HepG2 (cell line): ENCODE results near the gene CCL17. TPM values are rescaled to one million over a fixed set of nuclear protein-coding genes. Genes with fewer than 3 reads are reported as not detected.

Source experiments
- ATAC-seq: fragments of 200-7000 bp; cut with Tn5 transposase; 3 replicates; pipeline ENCODE4 v1.9.1; 2020; ENCODE audit warnings: mild to moderate bottlenecking, moderate library complexity
- BruUV-seq: library from RNA; stranded (reverse); fragments of 400-500 nt; replicated peaks from 2 replicates; lab custom pipeline; 2021; lab: Mats Ljungman, UMichigan
- CTCF ChIA-PET: fragments of 300-600 bp; formaldehyde crosslinking; extraction: SDS; loops from one replicate; lab custom pipeline; 2021; ENCODE audit warnings: low total read pairs, inconsistent platforms, low intra/inter-chr PET ratio; lab: Yijun Ruan, JAX
- POLR2A ChIA-PET: fragments of 350-600 bp; sonication (Branson Sonifier 250); formaldehyde crosslinking; loops from one replicate; lab custom pipeline; 2020; ENCODE audit warnings: antibody characterized with exemption, inconsistent platforms; lab: Yijun Ruan, JAX
- DNase-seq: peaks from one replicate; pipeline ENCODE4 v3.0.0-alpha.2; 2015; ENCODE audit warnings: low spot score
- FAIRE-seq: peaks from 3 replicates; lab custom pipeline; 2011; peaks lifted over from hg19 to GRCh38; lab: Jason Lieb, UNC
- H2AFZ ChIP-seq: one replicate; pipeline ENCODE4 v1.6.1; 2011; ENCODE audit warnings: low read length, inconsistent platforms
- H3K27ac ChIP-seq: fragments of 300-600 bp; 3 replicates; pipeline ENCODE4 v1.8.0; 2011; ENCODE audit warnings: mixed run types, mild to moderate bottlenecking, mixed read lengths, low read length, inconsistent platforms; ENCODE audit not compliant: insufficient read depth; ENCODE audit errors: extremely low read length
- H3K27me3 ChIP-seq, 2 experiments: fragments of 200-600 bp in 1 of 2; 2 replicates in 1 of 2; 3 replicates in 1 of 2; pipeline versions ENCODE4 v1.6.0 to v1.8.0; 2011; ENCODE audit warnings: low read length in 2 of 2, mild to moderate bottlenecking in 2 of 2, moderate library complexity in 2 of 2, inconsistent platforms in 1 of 2; ENCODE audit not compliant: insufficient read depth in 2 of 2, control insufficient read depth in 1 of 2
- H3K36me3 ChIP-seq, 2 experiments: fragments of 200-600 bp in 1 of 2; replicated peaks in 1 of 2; 2 replicates in 1 of 2; 3 replicates in 1 of 2; pipeline versions ENCODE4 v1.5.1 to v1.8.0; 2011; ENCODE audit warnings: low read length in 2 of 2, inconsistent platforms in 1 of 2; ENCODE audit not compliant: insufficient read depth in 2 of 2, control insufficient read depth in 1 of 2
- H3K4me1 ChIP-seq: 2 replicates; pipeline ENCODE4 v1.5.1; 2012; ENCODE audit warnings: low read length, inconsistent platforms; ENCODE audit not compliant: insufficient read depth
- H3K4me2 ChIP-seq: 2 replicates; pipeline ENCODE4 v1.6.0; 2011; ENCODE audit warnings: low read depth, low read length, inconsistent platforms
- H3K4me3 ChIP-seq, 3 experiments: fragments of 200-600 bp in 1 of 3; sonication (generic), shearing (Covaris generic) in 1 of 3; replicated peaks in 1 of 3; 2 replicates each; pipeline ENCODE4 v1.5.1; 2011 to 2016; ENCODE audit warnings: low read length in 3 of 3, inconsistent platforms in 2 of 3, low read depth in 2 of 3, mild to moderate bottlenecking in 2 of 3, control low read depth in 1 of 3, mixed read lengths in 1 of 3; ENCODE audit not compliant: insufficient read depth in 1 of 3
- H3K79me2 ChIP-seq: one replicate; pipeline ENCODE4 v1.6.1; 2011; ENCODE audit warnings: low read length, inconsistent platforms; ENCODE audit not compliant: insufficient read depth
- H3K9ac ChIP-seq: 2 replicates; pipeline ENCODE4 v1.6.0; 2011; ENCODE audit warnings: mild to moderate bottlenecking, low read depth, low read length, inconsistent platforms; ENCODE audit not compliant: insufficient read depth
- H3K9me3 ChIP-seq: 2 replicates; pipeline ENCODE4 v1.5.1; 2012; ENCODE audit warnings: mild to moderate bottlenecking, low read length
- H4K20me1 ChIP-seq: 2 replicates; pipeline ENCODE4 v1.6.0; 2011; ENCODE audit warnings: inconsistent platforms, mild to moderate bottlenecking, low read length, moderate library complexity; ENCODE audit not compliant: insufficient read depth
- ARNT ChIP-seq: fragments of 450-650 bp; IDR thresholded peaks from 2 replicates; pipeline ENCODE4 v1.6.1; 2017
- ATF7 ChIP-seq, 2 experiments: fragments of 450-650 bp in 1 of 2; sonication (generic) in 1 of 2; formaldehyde crosslinking in 1 of 2; IDR thresholded peaks; 2 replicates each; pipeline versions ENCODE4 v1.4.0 to v1.6.1; 2016 to 2020; ENCODE audit warnings: antibody characterized with exemption in 1 of 2, mild to moderate bottlenecking in 1 of 2, missing genetic modification reagents in 1 of 2
- CC2D1A ChIP-seq: sonication (generic); formaldehyde crosslinking; IDR thresholded peaks from 2 replicates; pipeline ENCODE4 v1.8.1; 2023; ENCODE audit warnings: mild to moderate bottlenecking, missing genetic modification reagents
- CTCF ChIP-seq: sonication (generic); formaldehyde crosslinking; IDR thresholded peaks from 2 replicates; pipeline ENCODE4 v1.5.0; 2020; ENCODE audit warnings: mild to moderate bottlenecking, missing genetic modification reagents, moderate library complexity
- HNF4G ChIP-seq, 2 experiments: sonication (generic) in 1 of 2; formaldehyde crosslinking in 1 of 2; IDR thresholded peaks; 2 replicates each; pipeline versions ENCODE4 v1.4.0 to v1.6.1; 2011 to 2020; ENCODE audit warnings: borderline replicate concordance in 2 of 2, low read depth in 2 of 2, mild to moderate bottlenecking in 2 of 2, low read length in 1 of 2, missing genetic modification reagents in 1 of 2, moderate library complexity in 1 of 2
- HOXA9 ChIP-seq: sonication (generic); formaldehyde crosslinking; IDR thresholded peaks from 2 replicates; pipeline ENCODE4 v1.8.1; 2022; ENCODE audit warnings: missing genetic modification reagents, mild to moderate bottlenecking, moderate library complexity, borderline replicate concordance
- KDM5B ChIP-seq: sonication (generic); formaldehyde crosslinking; IDR thresholded peaks from 2 replicates; pipeline ENCODE4 v1.4.0; 2020; ENCODE audit warnings: missing genetic modification reagents, mild to moderate bottlenecking, borderline replicate concordance
- KLF12 ChIP-seq: sonication (generic); formaldehyde crosslinking; IDR thresholded peaks from 2 replicates; pipeline ENCODE4 v1.4.0; 2020; ENCODE audit warnings: missing genetic modification reagents, borderline replicate concordance
- MAZ ChIP-seq, 2 experiments: sonication (generic) in 1 of 2; formaldehyde crosslinking in 1 of 2; IDR thresholded peaks; 2 replicates each; pipeline versions ENCODE4 v1.5.0 to v1.6.1; 2012 to 2020; ENCODE audit warnings: low read depth in 2 of 2, mild to moderate bottlenecking in 2 of 2, borderline replicate concordance in 1 of 2, improper control_type of control experiment in 1 of 2, low read length in 1 of 2, missing genetic modification reagents in 1 of 2, moderate library complexity in 1 of 2
- NFE2 ChIP-seq: sonication (generic); formaldehyde crosslinking; IDR thresholded peaks from 2 replicates; pipeline ENCODE4 v1.4.0; 2020; ENCODE audit warnings: missing genetic modification reagents
- STAG1 ChIP-seq: sonication (generic); formaldehyde crosslinking; IDR thresholded peaks from 2 replicates; pipeline ENCODE4 v1.4.0; 2020; ENCODE audit warnings: missing genetic modification reagents
- ZMYM2 ChIP-seq: sonication (generic); formaldehyde crosslinking; IDR thresholded peaks from 2 replicates; pipeline ENCODE4 v1.8.0; 2022; ENCODE audit warnings: mild to moderate bottlenecking, missing genetic modification reagents
- ZNF501 ChIP-seq: sonication (generic); formaldehyde crosslinking; IDR thresholded peaks from 2 replicates; pipeline ENCODE4 v1.5.1; 2020; ENCODE audit warnings: mild to moderate bottlenecking, moderate library complexity, missing genetic modification reagents
- ZNF770 ChIP-seq: sonication (generic); formaldehyde crosslinking; IDR thresholded peaks from 2 replicates; pipeline ENCODE4 v1.5.0; 2020; ENCODE audit warnings: mild to moderate bottlenecking, missing genetic modification reagents
- WGBS: methylation state at CpG from one replicate; pipeline ENCODE4 v1.1.6; 2017; ENCODE audit warnings: low lambda C conversion rate; 5-methylcytosine and 5-hydroxymethylcytosine counted together
- in situ Hi-C: cut with HindIII; loops from 2 replicates; pipeline ENCODE4 v1.10.0; 2017; ENCODE audit warnings: low pct_unique_long_range_greater_than_20kb; ENCODE audit not compliant: extremely low pct_ligation_motif_present
- intact Hi-C: fragments of 100-400 bp; cut with micrococcal nuclease; formaldehyde crosslinking; loops from one replicate; pipeline ENCODE4 v1.10.0; 2022; ENCODE audit not compliant: unreplicated experiment
- polyA plus RNA-seq, 8 experiments: library from polyadenylated mRNA; depleted of rRNA in 3 of 8; stranded (reverse) in 7 of 8; unstranded in 1 of 8; fragments of >200 nt; fragmentation: Illumina TruSeq in 4 of 8; extraction: Trizol in 4 of 8; gene quantifications; 2 replicates each; pipeline versions ENCODE4 v1.2.1 to v1.2.3, GENCODE V29; 2011 to 2016; ENCODE audit warnings: low read depth in 4 of 8, missing spikeins in 1 of 8, mixed read lengths in 1 of 8; ENCODE audit not compliant: insufficient read depth in 1 of 8
- total RNA-seq, 5 experiments: library from RNA; depleted of rRNA; stranded (reverse); fragments of >200 nt; fragmentation: Illumina TruSeq; extraction: Trizol; gene quantifications; 2 replicates each; pipeline ENCODE4 v1.2.3, GENCODE V29; 2016; ENCODE audit warnings: low read depth in 1 of 5
- TF ChIP-seq, protein P1 (sequence below): sonication (generic); formaldehyde crosslinking; IDR thresholded peaks from 2 replicates; pipeline ENCODE4 v1.4.0; 2020; ENCODE audit warnings: missing genetic modification reagents, borderline replicate concordance

CCL17 gene
- total and polyA plus RNA-seq, 2 of the 13 experiments (the other 11 are each of a cell fraction or from before 2014, with no cell fraction given): not detected

DNA sequence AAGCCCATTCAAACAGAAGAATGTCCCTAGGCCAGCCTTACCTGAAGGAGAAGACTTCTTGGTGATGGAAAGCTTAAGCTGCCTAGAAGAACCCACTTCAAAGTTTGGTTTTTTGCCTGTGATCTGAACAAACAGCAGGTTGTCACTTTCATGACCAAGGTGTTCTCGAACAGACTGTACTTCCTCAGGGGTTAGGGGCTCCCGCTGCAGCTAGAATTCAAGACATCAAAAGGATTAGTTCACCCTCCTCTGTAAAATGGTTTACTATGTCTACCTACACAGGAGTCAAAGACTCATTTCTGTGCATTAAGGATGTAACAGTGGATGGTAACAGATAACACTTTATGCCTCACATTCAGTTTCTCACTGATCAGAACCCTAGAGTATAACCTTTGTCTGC lies 29.4 kb downstream of the CCL17 start:
- BruUV-seq: no TSS peak
- 100% methylated on average over 2 of the region's 2 CpGs for WGBS

GRCh38 chr16:57435838-57436237 lies 31.3 kb downstream of the CCL17 start:
- H3K79me2 ChIP-seq: no peaks in the 10 kb centered on the region
- DNase-seq: no peak
- no peaks in the 10 kb centered on the region for H3K9me3 ChIP-seq
- H3K27me3 ChIP-seq: no peaks in the 10 kb centered on the region
- H3K36me3 ChIP-seq: peaks cover 27 to 67% of the 10 kb centered on the region in 2 experiments
- H2AFZ ChIP-seq: no peak overlapping the region
- ATAC-seq: peak; percentile 44; the same call in 2 of the 3 replicates
- no TSS peak for BruUV-seq
- 88% methylated on average over 1 of the region's 1 CpG for WGBS
- H4K20me1 ChIP-seq: no peaks in the 10 kb centered on the region
- no peak overlapping the region for H3K4me2 ChIP-seq
- ChIA-PET POLR2A (interaction anchor here (0.7 to 1.7 kb wide), 2 partner anchors 11 to 344 kb away, joined by 3 to 11 read pairs; partner anchors contain the start of genes CIAPIN1 and COQ9), CTCF (no interaction called here)
- no peak overlapping the region for H3K4me3 ChIP-seq
- in situ Hi-C loops (no loop called here), intact Hi-C loops (no loop called here)
- FAIRE-seq: no peak
- TF ChIP-seq ZMYM2 (CRISPR knock-in tag) (no peak), CTCF (CRISPR knock-in tag) (peak; percentile 45), STAG1 (CRISPR knock-in tag) (peak; percentile 50), HNF4G (IDR thresholded peaks at IDR 0.05; ENCODE audit: borderline replicate concordance, low read depth, low read length) (0 out of 2 replicates have a peak, but pooled peaks have one; percentile 20), HNF4G (CRISPR knock-in tag; IDR thresholded peaks at IDR 0.05; ENCODE audit: borderline replicate concordance, low read depth) (no peak), CC2D1A (CRISPR knock-in tag) (no peak), ZNF770 (CRISPR knock-in tag) (peak; percentile 74), ATF7 (IDR thresholded peaks at IDR 0.05) (no peak), ATF7 (CRISPR knock-in tag; IDR thresholded peaks at IDR 0.05) (no peak)
- H3K27ac ChIP-seq: no peak overlapping the region
- H3K4me1 ChIP-seq: peaks cover 16% of the 10 kb centered on the region
- H3K9ac ChIP-seq: no peak overlapping the region

More for the DNA sequence above, 29.4 kb downstream of the CCL17 start:
- POLR2A ChIA-PET: interaction anchor here (3.0 kb wide), 1 partner anchor 12 kb away, joined by 44 read pairs; the partner anchor contains the start of genes CIAPIN1 and COQ9
- ATAC-seq: no peak
- no peak for FAIRE-seq
- intact Hi-C loops (no loop called here), in situ Hi-C loops (no loop called here)
- no peak overlapping the region for H3K9ac ChIP-seq
- no peaks in the 10 kb centered on the region for H4K20me1 ChIP-seq
- no peak overlapping the region for H3K4me3 ChIP-seq
- H3K4me2 ChIP-seq: no peak overlapping the region
- no peak for DNase-seq
- CTCF ChIA-PET: no interaction called here
- no peak for TF ChIP-seq NFE2
- no peak for TF ChIP-seq ZNF501 (CRISPR knock-in tag)
- no peak for TF ChIP-seq ARNT
- TF ChIP-seq, protein P1, sequence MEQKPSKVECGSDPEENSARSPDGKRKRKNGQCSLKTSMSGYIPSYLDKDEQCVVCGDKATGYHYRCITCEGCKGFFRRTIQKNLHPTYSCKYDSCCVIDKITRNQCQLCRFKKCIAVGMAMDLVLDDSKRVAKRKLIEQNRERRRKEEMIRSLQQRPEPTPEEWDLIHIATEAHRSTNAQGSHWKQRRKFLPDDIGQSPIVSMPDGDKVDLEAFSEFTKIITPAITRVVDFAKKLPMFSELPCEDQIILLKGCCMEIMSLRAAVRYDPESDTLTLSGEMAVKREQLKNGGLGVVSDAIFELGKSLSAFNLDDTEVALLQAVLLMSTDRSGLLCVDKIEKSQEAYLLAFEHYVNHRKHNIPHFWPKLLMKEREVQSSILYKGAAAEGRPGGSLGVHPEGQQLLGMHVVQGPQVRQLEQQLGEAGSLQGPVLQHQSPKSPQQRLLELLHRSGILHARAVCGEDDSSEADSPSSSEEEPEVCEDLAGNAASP (CRISPR knock-in tag): no peak
- no peak for TF ChIP-seq HOXA9
- no peak for TF ChIP-seq MAZ (IDR thresholded peaks at IDR 0.05; ENCODE audit: borderline replicate concordance, low read depth, low read length)
- no peak for TF ChIP-seq MAZ (CRISPR knock-in tag; IDR thresholded peaks at IDR 0.05; ENCODE audit: low read depth)
- TF ChIP-seq KLF12 (CRISPR knock-in tag): no peak
- TF ChIP-seq KDM5B (CRISPR knock-in tag): no peak
- no peak overlapping the region for H2AFZ ChIP-seq
- H3K79me2 ChIP-seq: no peaks in the 10 kb centered on the region
- no peak overlapping the region for H3K27ac ChIP-seq
- peaks cover 27 to 72% of the 10 kb centered on the region in 2 experiments for H3K36me3 ChIP-seq
- H3K27me3 ChIP-seq: no peaks in the 10 kb centered on the region
- H3K9me3 ChIP-seq: no peaks in the 10 kb centered on the region
- peaks cover 16% of the 10 kb centered on the region for H3K4me1 ChIP-seq
